Motor neuron (in vitro differentiated cells): ENCODE data around the gene VRK3. TPM values are rescaled to one million over a fixed set of nuclear protein-coding genes. Genes with fewer than 3 reads are reported as not detected.
"Not testable (repeated sequence)": the region's sequence is repeated elsewhere in the genome, so short reads cannot be mapped to it uniquely, and the experiment has no call there.

ENCODE experiments used
- ATAC-seq, 8 experiments: fragments of 200-7000 bp; cut with Tn5 transposase; replicated peaks in 6 of 8; 2 replicates each; pipeline ENCODE4 v1.8.0; 2021; ENCODE audit warnings: mild to moderate bottlenecking in 8 of 8, moderate library complexity in 8 of 8
- H3K27ac ChIP-seq, 2 donors: fragments of 250-450 bp; sonication (Bioruptor Pico); 2 replicates each; pipeline ENCODE4 v1.9.0; 2021; ENCODE audit warnings: antibody characterized with exemption in 2 of 2, mild to moderate bottlenecking in 2 of 2, moderate library complexity in 1 of 2
- H3K4me1 ChIP-seq, 2 donors: fragments of 250-450 bp; sonication (Bioruptor Pico); replicated peaks in 1 of 2; 2 replicates each; pipeline ENCODE4 v1.6.1; 2021; ENCODE audit warnings: antibody characterized with exemption in 2 of 2, mild to moderate bottlenecking in 2 of 2, moderate library complexity in 1 of 2
- H3K4me3 ChIP-seq, 5 donors: fragments of 250-450 bp; sonication (Bioruptor Pico); 2 replicates each; pipeline ENCODE4 v1.9.0; 2021; ENCODE audit warnings: antibody characterized with exemption in 5 of 5, mild to moderate bottlenecking in 5 of 5, moderate library complexity in 4 of 5
- WGBS, 10 experiments: fragments of 450-650 bp; shearing (Covaris generic); methylation state at CpG; one replicate each; pipeline ENCODE4 v1.0.0; 2022; 5-methylcytosine and 5-hydroxymethylcytosine counted together
- in situ Hi-C, 9 experiments: fragments of 400-800 bp; cut with MboI; loops; one replicate each; pipeline ENCODE4 v1.15.0; 2021; ENCODE audit warnings: low sequenced_read_pairs in 9 of 9, low pct_unique_long_range_greater_than_20kb in 2 of 9; ENCODE audit not compliant: unreplicated experiment in 9 of 9
- total RNA-seq, 8 experiments: library from RNA; unstranded; fragments of 300-600 nt; gene quantifications; 2 replicates each; pipeline versions ENCODE4 v1.2.3 to v1.2.4, GENCODE V29; 2022

Gene VRK3
- total RNA-seq, result 10 to 100 TPM; 28.3 to 46.5 (median 34.7) TPM

- in situ Hi-C loops, result no loop called here
- 0 to 5% (median 1%) methylated on average over 5 to 34 of the region's 59 CpGs; no CpG with 5 or more reads in 4 of the 10 experiments for WGBS, 10 experiments
- H3K27ac ChIP-seq, result peak within 1 kb of the TSS; percentile 84 to 85
Observed at GRCh38 chr19:50025022-50025793, at the start of gene VRK3. Gene VRK3, minus strand, starts transcription at chr19:50025372. Its CDS starts 9,210 bp downstream, at chr19:50016162.

GRCh38 chr19:50068382-50068781, 43.2 kb upstream of the VRK3 start:
- in situ Hi-C loops, H3K27ac ChIP-seq, ATAC-seq, H3K4me3 ChIP-seq, H3K4me1 ChIP-seq: not testable (repeated sequence)
- 21 to 60% (median 48%) methylated on average over 1 to 5 of the region's 5 CpGs; no CpG with 5 or more reads in 6 of the 10 experiments for WGBS, 10 experiments

More at GRCh38 chr19:50025022-50025793, at the start of gene VRK3:
- peak within 1 kb of the TSS; percentile 70 to 89 (median 75) for H3K4me3 ChIP-seq
- ATAC-seq, result peak; percentile 81 to 94 (median 92)
- peaks cover 4 to 9% of the 10 kb centered on the region in 2 donors for H3K4me1 ChIP-seq

GRCh38 chr19:50067575-50067974, 42.4 kb upstream of the VRK3 start:
- Histone ChIP-seq H3K4me3 (no peak overlapping the region), H3K27ac (no peak overlapping the region), H3K4me1 (no peaks in the 10 kb centered on the region)
- 32 to 83% (median 65%) methylated on average over 1 to 6 of the region's 6 CpGs; no CpG with 5 or more reads in 2 of the 10 experiments for WGBS, 10 experiments
- no peak for ATAC-seq
- in situ Hi-C loops, result no loop called here

GRCh38 chr19:50065938-50066337, 40.8 kb upstream of the VRK3 start:
- ATAC-seq, result no peak
- in situ Hi-C loops, result no loop called here
- no peaks in the 10 kb centered on the region for H3K4me1 ChIP-seq
- no peak overlapping the region for H3K4me3 ChIP-seq
- no peak overlapping the region for H3K27ac ChIP-seq
- 73 to 80% methylated on average over 2 to 4 of the region's 10 CpGs; no CpG with 5 or more reads in 8 of the 10 experiments for WGBS, 10 experiments

GRCh38 chr19:50061650-50062049, 36.5 kb upstream of the VRK3 start:
- no peak for ATAC-seq
- Histone ChIP-seq H3K4me1 (no peaks in the 10 kb centered on the region), H3K27ac (no peak overlapping the region), H3K4me3 (no peak overlapping the region)
- in situ Hi-C loops, result no loop called here
- WGBS, 10 experiments, result 0 to 88% (median 49%) methylated on average over 1 to 5 of the region's 5 CpGs; no CpG with 5 or more reads in 1 of the 10 experiments

- in situ Hi-C loops, result no loop called here
- no peak overlapping the region for H3K27ac ChIP-seq
- no peak for ATAC-seq
- WGBS, 10 experiments, result 0 to 87% (median 67%) methylated on average over 1 to 8 of the region's 15 CpGs; no CpG with 5 or more reads in 2 of the 10 experiments
- no peaks in the 10 kb centered on the region for H3K4me1 ChIP-seq
- H3K4me3 ChIP-seq, result no peak overlapping the region
Observed at GRCh38 chr19:50060107-50060506, 34.9 kb upstream of the VRK3 start.

GRCh38 chr19:50059045-50059444, 33.9 kb upstream of the VRK3 start:
- Histone ChIP-seq H3K4me3 (no peak overlapping the region), H3K4me1 (no peaks in the 10 kb centered on the region), H3K27ac (no peak overlapping the region)
- WGBS, 10 experiments, result 60 to 80% (median 64%) methylated on average over 1 to 6 of the region's 6 CpGs; no CpG with 5 or more reads in 7 of the 10 experiments
- in situ Hi-C loops, result no loop called here
- no peak for ATAC-seq

GRCh38 chr19:50058425-50058824, 33.3 kb upstream of the VRK3 start:
- in situ Hi-C loops, result no loop called here
- ATAC-seq, result no peak
- WGBS, 10 experiments, result 64 to 100% (median 66%) methylated on average over 1 to 2 of the region's 2 CpGs; no CpG with 5 or more reads in 7 of the 10 experiments
- no peak overlapping the region for H3K27ac ChIP-seq
- H3K4me1 ChIP-seq, result no peaks in the 10 kb centered on the region
- H3K4me3 ChIP-seq, result no peak overlapping the region

GRCh38 chr19:50053119-50053518, 27.9 kb upstream of the VRK3 start:
- H3K4me1 ChIP-seq, result no peaks in the 10 kb centered on the region
- 0 to 100% (median 47%) methylated on average over 1 to 4 of the region's 4 CpGs; no CpG with 5 or more reads in 2 of the 10 experiments for WGBS, 10 experiments
- H3K27ac ChIP-seq, result no peak overlapping the region
- no peak overlapping the region for H3K4me3 ChIP-seq
- in situ Hi-C loops, result no loop called here
- no peak for ATAC-seq

- in situ Hi-C loops, result no loop called here
Observed at GRCh38 chr19:50051964-50052363, 26.8 kb upstream of the VRK3 start.

GRCh38 chr19:50051228-50051895, 26.2 kb upstream of the VRK3 start:
- Histone ChIP-seq H3K27ac (peak overlapping the region in 1 of 2 donors; percentile 36), H3K4me3 (peak overlapping the region in 3 of 5 donors; percentile 44 to 53 (median 52))
- ATAC-seq, in situ Hi-C loops, H3K4me1 ChIP-seq: not testable (repeated sequence)
- WGBS, 10 experiments, result 0 to 95% (median 48%) methylated on average over 1 to 16 of the region's 16 CpGs

More at GRCh38 chr19:50051964-50052363, 26.8 kb upstream of the VRK3 start:
- Histone ChIP-seq H3K4me3 (no peak overlapping the region), H3K4me1 (no peaks in the 10 kb centered on the region), H3K27ac (no peak overlapping the region)
- 40 to 100% (median 82%) methylated on average over 1 to 8 of the region's 8 CpGs; no CpG with 5 or more reads in 2 of the 10 experiments for WGBS, 10 experiments
- ATAC-seq, result no peak

GRCh38 chr19:50050406-50051227, 25.4 kb upstream of the VRK3 start:
- ATAC-seq, result peak in 6 of 8 experiments; percentile 90 to 94 (median 92)
- Histone ChIP-seq H3K4me1 (no peaks in the 10 kb centered on the region), H3K27ac (peak overlapping the region in 1 of 2 donors; percentile 36), H3K4me3 (peak overlapping the region in 3 of 5 donors; percentile 44 to 53 (median 52))
- 0 to 89% (median 13%) methylated on average over 1 to 26 of the region's 52 CpGs; no CpG with 5 or more reads in 2 of the 10 experiments for WGBS, 10 experiments
- in situ Hi-C loops, result no loop called here
